Keratinocyte (primary cell): Measurements from ENCODE around the gene NECTIN1. TPM values are rescaled to one million over a fixed set of nuclear protein-coding genes. Genes with fewer than 3 reads are reported as not detected.
A peak's percentile ranks its signal among the peaks of the same experiment; 100 is the strongest.

Experiments used
- DNase-seq: peaks from one replicate; pipeline ENCODE4 v3.0.0-alpha.2; 2011; ENCODE audit warnings: low read depth, missing footprints, low spot score
- FAIRE-seq: peaks from 2 replicates; lab custom pipeline; 2011; peaks lifted over from hg19 to GRCh38; lab: Jason Lieb, UNC
- H2AFZ ChIP-seq: 2 replicates; pipeline ENCODE4 v1.6.0; 2012; ENCODE audit warnings: low read length, control low read depth, inconsistent platforms; ENCODE audit not compliant: control insufficient read depth
- H3K27ac ChIP-seq: 2 replicates; pipeline ENCODE4 v1.5.1; 2011; ENCODE audit warnings: low read length; ENCODE audit not compliant: control insufficient read depth, insufficient read depth
- H3K27me3 ChIP-seq: 3 replicates; pipeline ENCODE4 v1.6.0; 2011; ENCODE audit warnings: low read length; ENCODE audit not compliant: control insufficient read depth, insufficient read depth; ENCODE audit errors: extremely low read depth
- H3K36me3 ChIP-seq, 2 experiments: 2 replicates in 1 of 2; 3 replicates in 1 of 2; pipeline ENCODE4 v1.5.1; 2011; ENCODE audit warnings: low read length in 2 of 2, mild to moderate bottlenecking in 1 of 2; ENCODE audit not compliant: control insufficient read depth in 2 of 2, insufficient read depth in 2 of 2; ENCODE audit errors: extremely low read depth in 1 of 2
- H3K4me1 ChIP-seq: 3 replicates; pipeline ENCODE4 v1.5.1; 2011; ENCODE audit warnings: low read length; ENCODE audit not compliant: control insufficient read depth, insufficient read depth; ENCODE audit errors: extremely low read depth
- H3K4me2 ChIP-seq: 3 replicates; pipeline ENCODE4 v1.6.0; 2011; ENCODE audit warnings: low read depth, low read length; ENCODE audit not compliant: control insufficient read depth, insufficient read depth; ENCODE audit errors: extremely low read depth
- H3K4me3 ChIP-seq, 3 experiments: fragments of 200-600 bp in 1 of 3; sonication (generic) in 1 of 3; 2 replicates in 2 of 3; 3 replicates in 1 of 3; pipeline ENCODE4 v1.5.1; 2011 to 2016; ENCODE audit warnings: low read length in 3 of 3, mild to moderate bottlenecking in 3 of 3, control low read depth in 2 of 3, inconsistent platforms in 1 of 3, low read depth in 1 of 3, mixed read lengths in 1 of 3, mixed run types in 1 of 3, moderate library complexity in 1 of 3; ENCODE audit not compliant: control insufficient read depth in 2 of 3, insufficient read depth in 2 of 3; ENCODE audit errors: extremely low read depth in 1 of 3
- H3K79me2 ChIP-seq: 2 replicates; pipeline ENCODE4 v1.6.0; 2012; ENCODE audit warnings: low read length; ENCODE audit not compliant: control insufficient read depth, insufficient read depth
- H3K9ac ChIP-seq: 3 replicates; pipeline ENCODE4 v1.6.0; 2011; ENCODE audit warnings: low read length; ENCODE audit not compliant: control insufficient read depth, insufficient read depth; ENCODE audit errors: extremely low read depth
- H3K9me1 ChIP-seq: 3 replicates; pipeline ENCODE4 v1.6.0; 2011; ENCODE audit warnings: low read length; ENCODE audit not compliant: control insufficient read depth, insufficient read depth; ENCODE audit errors: extremely low read depth
- H3K9me3 ChIP-seq: 2 replicates; pipeline ENCODE4 v1.5.1; 2012; ENCODE audit warnings: low read depth, low read length; ENCODE audit not compliant: control insufficient read depth
- H4K20me1 ChIP-seq: 3 replicates; pipeline ENCODE4 v1.6.0; 2011; ENCODE audit warnings: low read length; ENCODE audit not compliant: control insufficient read depth, insufficient read depth; ENCODE audit errors: extremely low read depth
- CTCF ChIP-seq, 3 experiments: IDR thresholded peaks in 1 of 3; conservative IDR thresholded peaks in 1 of 3; optimal IDR thresholded peaks in 1 of 3; 2 replicates in 2 of 3; 3 replicates in 1 of 3; pipeline versions ENCODE3 to v1.5.1; 2011; ENCODE audit warnings: low read length in 3 of 3, mild to moderate bottlenecking in 3 of 3, moderate library complexity in 2 of 3, control low read depth in 1 of 3, inconsistent platforms in 1 of 3; ENCODE audit not compliant: insufficient read depth in 2 of 3; ENCODE audit errors: extremely low read depth in 1 of 3
- EZH2 ChIP-seq: IDR thresholded peaks from one replicate; pipeline ENCODE4 v1.6.1; 2012; ENCODE audit warnings: inconsistent platforms, mild to moderate bottlenecking, low read length, moderate library complexity
- dilution Hi-C: fragments of 300-500 bp; cut with MboI; formaldehyde crosslinking; loops from one replicate; pipeline ENCODE4 v1.7.0; 2020; ENCODE audit warnings: low sequenced_read_pairs; ENCODE audit not compliant: extremely low pct_ligation_motif_present
- polyA plus RNA-seq, 5 experiments: library from polyadenylated mRNA; depleted of rRNA in 3 of 5; stranded (reverse) in 3 of 5; stranded (forward) in 1 of 5; unstranded in 1 of 5; fragments of >200 nt; gene quantifications; 1 replicate in 1 of 5; 2 replicates in 3 of 5; 3 replicates in 1 of 5; pipeline versions ENCODE4 v1.2.1 to v1.2.3, GENCODE V29; 2011 to 2012; ENCODE audit warnings: missing spikeins in 2 of 5, low read depth in 1 of 5, low replicate concordance in 1 of 5

NECTIN1 gene
- polyA plus RNA-seq, 1 donor (not counting 4 experiments of a cell fraction or from before 2014, with no cell fraction given): 37.5 TPM

DNA sequence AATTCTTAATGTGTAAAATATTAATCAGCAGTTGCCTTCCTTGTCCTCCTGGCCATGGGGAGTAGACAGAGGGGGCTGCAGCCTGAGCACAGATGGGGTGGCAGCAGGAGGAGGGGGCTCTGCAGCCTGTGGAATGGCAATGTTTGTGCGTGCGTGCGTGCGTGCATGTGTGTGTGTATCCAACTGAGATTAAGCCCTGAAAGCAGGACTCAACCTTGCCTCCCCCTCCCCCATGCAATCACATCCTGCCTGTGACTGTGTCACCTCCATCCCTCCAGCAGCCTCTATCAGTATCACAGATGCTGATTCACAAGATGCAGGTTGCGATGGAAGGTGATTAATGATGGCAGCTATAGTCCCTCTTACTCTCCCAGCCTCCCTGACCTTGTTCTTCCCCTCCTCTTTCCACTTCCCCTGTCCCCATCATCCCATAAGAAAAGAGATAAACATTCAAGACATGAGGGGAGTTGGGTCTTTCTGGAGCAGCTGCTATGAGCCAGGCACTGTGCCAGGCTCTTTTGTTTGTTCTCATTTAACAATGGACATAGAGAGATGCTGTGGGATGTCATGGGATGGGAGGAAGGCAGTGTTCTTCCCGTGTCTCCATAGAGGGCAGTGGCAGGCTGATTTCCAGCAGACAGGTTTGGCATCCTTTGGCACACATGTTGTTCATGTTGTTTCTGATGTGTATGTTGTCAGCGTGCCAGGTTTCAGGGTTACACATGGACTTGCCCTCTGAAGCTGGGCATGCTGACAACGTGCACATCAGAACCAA lies 43.8 kb upstream of the NECTIN1 start:
- no peak overlapping the region for H3K9ac ChIP-seq
- H3K4me2 ChIP-seq: no peak overlapping the region
- no peak overlapping the region for H2AFZ ChIP-seq
- H3K27me3 ChIP-seq: no peaks in the 10 kb centered on the region
- no peaks in the 10 kb centered on the region for H3K4me1 ChIP-seq
- H3K4me3 ChIP-seq: no peak overlapping the region
- no peak for FAIRE-seq
- no peak for DNase-seq
- no peaks in the 10 kb centered on the region for H3K9me1 ChIP-seq
- TF ChIP-seq CTCF (optimal IDR thresholded peaks at IDR 0.05 in 1 of 3, IDR thresholded peaks at IDR 0.05 in 1 of 3, conservative IDR thresholded peaks at IDR 0.05 in 1 of 3; ENCODE audit: extremely low read depth in 1 of 3, insufficient read depth in 2 of 3, low read length in 3 of 3) (peak in 1 of 3 experiments; percentile 46), EZH2 (no peak)
- dilution Hi-C loops: no loop called here
- H4K20me1 ChIP-seq: peaks cover 4% of the 10 kb centered on the region
- H3K9me3 ChIP-seq: no peaks in the 10 kb centered on the region
- no peaks in the 10 kb centered on the region for H3K79me2 ChIP-seq
- H3K27ac ChIP-seq: no peak overlapping the region
- H3K36me3 ChIP-seq: no peaks in the 10 kb centered on the region

GRCh38 chr11:119772076-119772475 lies 43.1 kb upstream of the NECTIN1 start:
- no peaks in the 10 kb centered on the region for H3K79me2 ChIP-seq
- no peaks in the 10 kb centered on the region for H3K9me1 ChIP-seq
- TF ChIP-seq CTCF (optimal IDR thresholded peaks at IDR 0.05 in 1 of 3, IDR thresholded peaks at IDR 0.05 in 1 of 3, conservative IDR thresholded peaks at IDR 0.05 in 1 of 3; ENCODE audit: extremely low read depth in 1 of 3, insufficient read depth in 2 of 3, low read length in 3 of 3) (no peak), EZH2 (no peak)
- no peak for FAIRE-seq
- H4K20me1 ChIP-seq: peaks cover 4% of the 10 kb centered on the region
- no peaks in the 10 kb centered on the region for H3K4me1 ChIP-seq
- H3K4me2 ChIP-seq: no peak overlapping the region
- no peak overlapping the region for H2AFZ ChIP-seq
- dilution Hi-C loops: no loop called here
- no peak for DNase-seq
- peaks cover 1% of the 10 kb centered on the region for H3K9me3 ChIP-seq
- H3K4me3 ChIP-seq: no peak overlapping the region
- no peak overlapping the region for H3K27ac ChIP-seq
- H3K27me3 ChIP-seq: no peaks in the 10 kb centered on the region
- no peak overlapping the region for H3K9ac ChIP-seq
- H3K36me3 ChIP-seq: no peaks in the 10 kb centered on the region
